Right ventricle myocardium inferior (tissue), 1 donor: ENCODE measurements around the gene SARS1. TPM values are rescaled to one million over a fixed set of nuclear protein-coding genes. Genes with fewer than 3 reads are reported as not detected.

ENCODE experiments used
- ATAC-seq: fragments of 200-7000 bp; cut with Tn5 transposase; one replicate; pipeline ENCODE4 v1.9.1; 2020; ENCODE audit warnings: mild to moderate bottlenecking, moderate library complexity
- DNase-seq: peaks from one replicate; pipeline ENCODE4 v3.0.0; 2021; ENCODE audit errors: missing footprints
- intact Hi-C: fragments of 100-400 bp; cut with DNase I; formaldehyde crosslinking; loops from one replicate; pipeline ENCODE4 v1.11.0; 2022
- total RNA-seq: library from RNA; stranded (reverse); fragmentation: NEBNext Ultra II Directional; extraction: Animal tissue kit (Norgen Biotek cat#: 25700); gene quantifications from one replicate; pipeline ENCODE4 v1.2.1, GENCODE V29; 2021
- donor health status: DM: no; HTN: yes; CAD: no; lungs with severe emphysema.

SARS1 gene
- total RNA-seq, 1 donor from 2014 or later = 97.6 TPM

GRCh38 chr1:109190189-109190588 is 23.5 kb upstream of the SARS1 start:
- ATAC-seq (no peak), DNase-seq (no peak)
- intact Hi-C loops = no loop called here

- ATAC-seq = no peak
- intact Hi-C loops = no loop called here
- DNase-seq = no peak
Observed at GRCh38 chr1:109191377-109191776, 22.3 kb upstream of the SARS1 start.

GRCh38 chr1:109191891-109192290 is 21.8 kb upstream of the SARS1 start:
- intact Hi-C loops = no loop called here
- no peak for DNase-seq
- no peak for ATAC-seq

- intact Hi-C loops = no loop called here
- DNase-seq = no peak
Observed at GRCh38 chr1:109192433-109192832, 21.3 kb upstream of the SARS1 start.

GRCh38 chr1:109193653-109194590 is 19.8 kb upstream of the SARS1 start:
- ATAC-seq (no peak), DNase-seq (no peak)
- intact Hi-C loops = no loop called here

More at GRCh38 chr1:109192433-109192832, 21.3 kb upstream of the SARS1 start:
- no peak for ATAC-seq

- no peak for DNase-seq
- peak; percentile 54 for ATAC-seq
- intact Hi-C loops = no loop called here
Observed at GRCh38 chr1:109197158-109198042, 16.3 kb upstream of the SARS1 start.

GRCh38 chr1:109198043-109198695 is 15.5 kb upstream of the SARS1 start:
- intact Hi-C loops = no loop called here
- DNase-seq = no peak
- ATAC-seq = peak; percentile 42

GRCh38 chr1:109198745-109199144 is 15.0 kb upstream of the SARS1 start:
- DNase-seq (no peak), ATAC-seq (no peak)
- intact Hi-C loops = no loop called here

GRCh38 chr1:109199710-109200109 is 14.0 kb upstream of the SARS1 start:
- DNase-seq = no peak
- intact Hi-C loops = no loop called here
- no peak for ATAC-seq

GRCh38 chr1:109201123-109201703 is 12.5 kb upstream of the SARS1 start:
- intact Hi-C loops = no loop called here
- ATAC-seq = no peak
- DNase-seq = no peak

- ATAC-seq (no peak), DNase-seq (no peak)
- intact Hi-C loops = no loop called here
Observed at GRCh38 chr1:109204484-109204883, 9.2 kb upstream of the SARS1 start.

GRCh38 chr1:109206339-109206738 is 7.4 kb upstream of the SARS1 start:
- ATAC-seq (no peak), DNase-seq (no peak)
- intact Hi-C loops = no loop called here

GRCh38 chr1:109207467-109208103 is 6.1 kb upstream of the SARS1 start:
- DNase-seq (no peak), ATAC-seq (no peak)
- intact Hi-C loops = no loop called here

- intact Hi-C loops = no loop called here
- DNase-seq (no peak), ATAC-seq (no peak)
Observed at GRCh38 chr1:109208394-109208793, 5.3 kb upstream of the SARS1 start.

GRCh38 chr1:109208836-109209463 is 4.8 kb upstream of the SARS1 start:
- ATAC-seq = no peak
- no peak for DNase-seq
- intact Hi-C loops = no loop called here

GRCh38 chr1:109210058-109210457 is 3.7 kb upstream of the SARS1 start:
- DNase-seq (no peak), ATAC-seq (no peak)
- intact Hi-C loops = no loop called here

- intact Hi-C loops = no loop called here
- no peak for ATAC-seq
- no peak for DNase-seq
Observed at GRCh38 chr1:109213345-109213823, 334 bp upstream of the SARS1 start.
